Activated T-helper 17 cell treated with anti-CD3 and anti-CD28 coated beads, Interleukin-2, amount 50 U/mL, for 72 hours (primary cell): ENCODE data around the gene FAM168A. TPM values are rescaled to one million over a fixed set of nuclear protein-coding genes. Genes with fewer than 3 reads are reported as not detected.

Experiments
- ATAC-seq: fragments of 150-1000 bp; cut with Tn5 transposase; replicated peaks from 2 replicates; pipeline ENCODE4 v1.10.0; 2021; ENCODE audit warnings: mild to moderate bottlenecking, moderate library complexity
- H3K27ac Mint-ChIP-seq: one replicate; pipeline ENCODE4 v1.8.0; 2022; ENCODE audit warnings: mixed read lengths
- H3K27me3 Mint-ChIP-seq: one replicate; pipeline ENCODE4 v1.8.0; 2022; ENCODE audit warnings: mixed read lengths
- H3K36me3 Mint-ChIP-seq: one replicate; pipeline ENCODE4 v1.8.0; 2022; ENCODE audit warnings: low read depth, mild to moderate bottlenecking, mixed read lengths
- H3K4me1 Mint-ChIP-seq: one replicate; pipeline ENCODE4 v1.8.0; 2022; ENCODE audit warnings: mixed read lengths
- H3K4me3 Mint-ChIP-seq: one replicate; pipeline ENCODE4 v1.8.0; 2022; ENCODE audit warnings: mild to moderate bottlenecking, mixed read lengths
- H3K9me3 Mint-ChIP-seq: one replicate; pipeline ENCODE4 v1.8.0; 2022; ENCODE audit warnings: mixed read lengths
- total RNA-seq, 2 donors: library from RNA; stranded (reverse); gene quantifications; one replicate each; pipeline ENCODE4 v1.2.3, GENCODE V29; 2022

FAM168A gene
- total RNA-seq, 2 donors from 2014 or later, result 16.0 to 33.2 TPM

GRCh38 chr11:73554671-73555320 lies 43.1 kb downstream of the FAM168A start:
- no peaks in the 10 kb centered on the region for H3K9me3 Mint-ChIP-seq
- H3K4me3 Mint-ChIP-seq, result no peak overlapping the region
- H3K27ac Mint-ChIP-seq, result no peak overlapping the region
- no peaks in the 10 kb centered on the region for H3K27me3 Mint-ChIP-seq
- H3K36me3 Mint-ChIP-seq, result peaks cover 12% of the 10 kb centered on the region
- H3K4me1 Mint-ChIP-seq, result peaks cover 12% of the 10 kb centered on the region
- ATAC-seq, result no peak

- H3K27me3 Mint-ChIP-seq, result no peaks in the 10 kb centered on the region
- no peaks in the 10 kb centered on the region for H3K9me3 Mint-ChIP-seq
- ATAC-seq, result no peak
- no peak overlapping the region for H3K27ac Mint-ChIP-seq
- H3K36me3 Mint-ChIP-seq, result peaks cover 12% of the 10 kb centered on the region
- peaks cover 12% of the 10 kb centered on the region for H3K4me1 Mint-ChIP-seq
- no peak overlapping the region for H3K4me3 Mint-ChIP-seq
Observed at GRCh38 chr11:73553266-73553665, 44.6 kb downstream of the FAM168A start.

DNA sequence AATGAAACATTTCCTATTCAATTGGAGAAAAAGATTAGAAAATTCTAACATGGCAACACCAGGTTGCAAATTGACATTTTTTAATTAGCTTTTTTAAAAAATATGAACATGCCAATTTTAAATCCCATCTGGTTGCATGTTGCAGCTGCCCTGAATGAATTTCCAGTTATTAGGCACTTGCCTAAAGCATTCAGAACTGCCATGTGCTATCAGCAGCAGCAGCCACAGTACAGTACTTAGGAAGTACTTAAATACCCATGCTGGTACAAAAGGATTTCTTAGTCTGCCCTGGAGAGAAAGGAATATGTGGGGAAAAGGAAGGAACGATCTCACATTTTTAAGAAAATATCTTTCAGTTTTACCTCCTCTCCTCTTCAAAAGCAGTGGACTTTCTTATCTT lies 46.2 kb downstream of the FAM168A start:
- H3K4me3 Mint-ChIP-seq, result no peak overlapping the region
- H3K27ac Mint-ChIP-seq, result no peak overlapping the region
- peaks cover 12% of the 10 kb centered on the region for H3K36me3 Mint-ChIP-seq
- no peak for ATAC-seq
- H3K9me3 Mint-ChIP-seq, result no peaks in the 10 kb centered on the region
- H3K4me1 Mint-ChIP-seq, result peaks cover 12% of the 10 kb centered on the region
- no peaks in the 10 kb centered on the region for H3K27me3 Mint-ChIP-seq

DNA sequence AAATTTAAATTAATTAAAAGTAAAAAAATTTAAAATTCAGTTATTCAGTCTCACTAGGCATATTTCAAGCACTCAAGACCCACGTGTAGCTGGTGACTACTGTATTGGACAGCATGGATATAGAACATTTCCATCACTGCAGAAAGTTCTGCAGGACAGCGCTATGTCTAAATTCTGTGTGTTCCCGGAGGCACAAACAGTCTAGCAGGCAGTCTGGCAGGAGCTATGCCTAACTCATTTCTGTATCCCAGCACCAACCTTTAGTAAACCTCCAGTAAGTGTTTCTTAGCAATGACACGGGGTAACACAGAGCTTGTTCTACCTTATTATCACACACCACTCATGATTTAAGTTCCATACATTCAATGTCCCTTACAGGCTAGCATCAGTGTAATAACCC lies 48.5 kb downstream of the FAM168A start:
- Mint-ChIP-seq H3K27ac (no peak overlapping the region), H3K4me1 (peaks cover 8% of the 10 kb centered on the region), H3K36me3 (no peaks in the 10 kb centered on the region), H3K4me3 (no peak overlapping the region), H3K27me3 (no peaks in the 10 kb centered on the region), H3K9me3 (no peaks in the 10 kb centered on the region)
- no peak for ATAC-seq

- ATAC-seq, result no peak
- Mint-ChIP-seq H3K36me3 (no peaks in the 10 kb centered on the region), H3K27me3 (no peaks in the 10 kb centered on the region), H3K9me3 (no peaks in the 10 kb centered on the region), H3K4me3 (no peak overlapping the region), H3K4me1 (peaks cover 8% of the 10 kb centered on the region), H3K27ac (no peak overlapping the region)
Observed at GRCh38 chr11:73547706-73548595, 50.0 kb downstream of the FAM168A start.

GRCh38 chr11:73542175-73542574 lies 55.7 kb downstream of the FAM168A start:
- Mint-ChIP-seq H3K9me3 (no peaks in the 10 kb centered on the region), H3K4me3 (no peak overlapping the region), H3K27me3 (no peaks in the 10 kb centered on the region), H3K4me1 (peaks cover 13% of the 10 kb centered on the region), H3K36me3 (no peaks in the 10 kb centered on the region), H3K27ac (no peak overlapping the region)
- ATAC-seq, result no peak

- no peak overlapping the region for H3K4me3 Mint-ChIP-seq
- H3K36me3 Mint-ChIP-seq, result no peaks in the 10 kb centered on the region
- H3K27me3 Mint-ChIP-seq, result no peaks in the 10 kb centered on the region
- ATAC-seq, result no peak
- H3K4me1 Mint-ChIP-seq, result peaks cover 13% of the 10 kb centered on the region
- no peak overlapping the region for H3K27ac Mint-ChIP-seq
- H3K9me3 Mint-ChIP-seq, result no peaks in the 10 kb centered on the region
Observed at GRCh38 chr11:73539506-73540084, 58.3 kb downstream of the FAM168A start.

DNA sequence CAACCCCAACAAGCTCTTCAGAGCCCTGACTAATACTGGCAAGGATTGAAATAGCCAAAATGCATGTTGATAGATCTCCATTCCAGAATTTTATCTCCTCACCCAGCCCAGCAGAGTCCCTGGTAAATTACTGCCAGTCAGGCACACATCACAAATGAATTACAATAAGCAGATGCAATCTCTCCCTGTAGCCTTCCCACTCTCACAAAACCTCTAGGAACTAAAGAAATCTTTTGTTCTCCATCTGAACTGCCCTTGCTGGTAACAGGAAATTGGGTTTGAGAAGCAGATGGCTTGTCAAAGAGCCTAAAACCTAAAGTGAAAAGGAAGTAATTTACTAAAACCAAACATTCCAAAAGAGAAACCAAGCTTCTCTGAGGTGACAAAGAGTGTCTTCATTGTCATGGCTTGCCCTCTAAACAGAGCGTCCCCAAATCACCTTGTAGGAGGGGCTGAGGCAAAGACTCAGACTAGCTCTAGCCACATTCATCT lies 59.5 kb downstream of the FAM168A start:
- Mint-ChIP-seq H3K27me3 (no peaks in the 10 kb centered on the region), H3K9me3 (no peaks in the 10 kb centered on the region), H3K4me3 (peak overlapping the region; percentile 7), H3K36me3 (no peaks in the 10 kb centered on the region), H3K4me1 (peaks cover 13% of the 10 kb centered on the region), H3K27ac (peak overlapping the region; percentile 12)
- peak; percentile 80 for ATAC-seq

DNA sequence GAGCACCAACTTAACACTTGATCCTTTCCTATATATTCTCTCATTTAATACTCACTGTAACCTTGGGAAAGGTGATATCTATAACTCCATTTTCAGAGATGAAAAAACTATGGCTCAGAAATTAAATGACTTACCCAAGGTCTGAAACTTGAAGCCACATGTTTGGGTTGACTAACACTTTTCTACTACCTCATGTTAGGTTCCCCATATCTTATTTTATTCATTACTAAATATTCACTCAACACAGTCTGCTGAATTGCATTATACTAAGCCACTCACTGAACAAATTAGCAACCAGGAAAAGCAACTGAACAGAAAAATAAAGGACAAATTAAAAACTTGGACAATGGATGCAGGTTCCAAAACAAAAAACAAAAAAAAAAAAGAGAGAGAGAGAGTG lies 59.9 kb downstream of the FAM168A start:
- no peaks in the 10 kb centered on the region for H3K27me3 Mint-ChIP-seq
- no peak overlapping the region for H3K4me3 Mint-ChIP-seq

GRCh38 chr11:73536961-73537360 lies 61.0 kb downstream of the FAM168A start:
- Mint-ChIP-seq H3K4me1 (peaks cover 7% of the 10 kb centered on the region), H3K27ac (no peak overlapping the region), H3K4me3 (no peak overlapping the region), H3K27me3 (no peaks in the 10 kb centered on the region), H3K9me3 (no peaks in the 10 kb centered on the region), H3K36me3 (no peaks in the 10 kb centered on the region)
- no peak for ATAC-seq

More for the DNA sequence above, 59.9 kb downstream of the FAM168A start:
- Mint-ChIP-seq H3K27ac (peak overlapping the region; percentile 12), H3K36me3 (no peaks in the 10 kb centered on the region), H3K9me3 (no peaks in the 10 kb centered on the region), H3K4me1 (peaks cover 13% of the 10 kb centered on the region)
- ATAC-seq, result no peak

DNA sequence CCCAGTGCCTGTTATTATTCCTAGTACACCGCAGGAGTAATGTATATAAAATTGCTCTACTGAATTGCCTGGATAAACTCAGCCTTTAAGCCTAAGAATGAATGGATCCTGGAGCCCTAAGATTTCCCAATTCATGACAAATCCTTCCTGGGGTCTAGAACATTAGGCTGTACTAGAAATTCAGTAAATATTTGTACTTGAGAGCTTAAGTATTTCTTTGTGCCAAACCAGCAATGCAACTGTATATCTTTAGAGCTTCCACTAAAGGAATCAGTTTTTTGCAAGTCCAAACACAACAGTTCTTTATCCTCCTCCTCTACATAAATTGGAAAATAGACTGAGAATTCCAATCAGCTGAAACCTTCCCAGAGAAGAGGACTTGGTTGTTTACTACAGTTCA lies 65.6 kb downstream of the FAM168A start:
- H3K27ac Mint-ChIP-seq, result no peak overlapping the region
- H3K36me3 Mint-ChIP-seq, result no peaks in the 10 kb centered on the region
- no peak overlapping the region for H3K4me3 Mint-ChIP-seq
- H3K9me3 Mint-ChIP-seq, result no peaks in the 10 kb centered on the region
- peaks cover 9% of the 10 kb centered on the region for H3K4me1 Mint-ChIP-seq
- H3K27me3 Mint-ChIP-seq, result no peaks in the 10 kb centered on the region
- ATAC-seq, result no peak

GRCh38 chr11:73531386-73531785 lies 66.5 kb downstream of the FAM168A start:
- no peak for ATAC-seq
- Mint-ChIP-seq H3K4me3 (no peak overlapping the region), H3K4me1 (peaks cover 9% of the 10 kb centered on the region), H3K27me3 (no peaks in the 10 kb centered on the region), H3K9me3 (no peaks in the 10 kb centered on the region), H3K27ac (no peak overlapping the region), H3K36me3 (no peaks in the 10 kb centered on the region)

DNA sequence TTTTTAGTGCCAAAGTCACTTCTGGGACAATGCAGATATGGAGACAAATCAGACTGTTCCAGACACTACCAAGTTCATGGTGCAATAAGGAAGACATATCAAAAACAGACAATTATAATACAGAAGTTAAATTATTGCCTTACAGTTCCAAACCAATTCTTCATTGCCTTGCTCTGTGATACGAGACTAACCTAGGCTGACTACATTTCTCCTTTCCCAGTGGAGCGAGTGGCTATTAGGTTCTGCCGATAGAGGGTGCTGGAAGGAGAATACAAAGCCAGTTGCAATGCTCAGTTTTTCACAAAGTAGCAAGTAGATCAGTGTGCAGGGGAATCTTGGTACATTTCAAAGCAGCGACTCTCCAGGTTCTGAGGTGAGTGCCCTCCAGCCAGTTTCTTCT lies 67.8 kb downstream of the FAM168A start:
- peaks cover 9% of the 10 kb centered on the region for H3K4me1 Mint-ChIP-seq
- no peak overlapping the region for H3K4me3 Mint-ChIP-seq
- no peaks in the 10 kb centered on the region for H3K36me3 Mint-ChIP-seq
- no peak overlapping the region for H3K27ac Mint-ChIP-seq
- H3K27me3 Mint-ChIP-seq, result no peaks in the 10 kb centered on the region
- no peaks in the 10 kb centered on the region for H3K9me3 Mint-ChIP-seq
- no peak for ATAC-seq

DNA sequence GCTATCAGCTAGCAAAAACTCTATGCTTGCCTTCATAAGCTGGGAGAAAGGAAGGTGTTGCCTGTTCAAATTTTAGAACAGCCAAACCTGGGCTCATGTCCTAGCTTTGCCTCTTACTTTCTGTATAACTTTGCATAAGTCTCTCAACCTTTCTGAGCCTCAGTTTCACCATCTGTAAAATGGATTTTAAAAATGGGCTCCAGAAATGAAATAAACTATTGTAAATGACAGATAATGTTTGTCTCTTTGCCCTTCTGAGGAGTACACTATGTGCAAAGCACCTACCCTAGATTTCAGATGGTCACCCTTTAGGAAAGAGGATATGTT lies 68.7 kb downstream of the FAM168A start:
- Mint-ChIP-seq H3K9me3 (no peaks in the 10 kb centered on the region), H3K27ac (no peak overlapping the region), H3K36me3 (no peaks in the 10 kb centered on the region), H3K4me1 (peaks cover 9% of the 10 kb centered on the region), H3K27me3 (no peaks in the 10 kb centered on the region), H3K4me3 (no peak overlapping the region)
- no peak for ATAC-seq
